ENCODE measurements around the gene BCAR1. TPM values are rescaled to one million over a fixed set of nuclear protein-coding genes. Genes with fewer than 3 reads are reported as not detected.

BCAR1 gene
- total RNA-seq, 2 donors from 2014 or later: 51.1 to 181 TPM

DNA sequence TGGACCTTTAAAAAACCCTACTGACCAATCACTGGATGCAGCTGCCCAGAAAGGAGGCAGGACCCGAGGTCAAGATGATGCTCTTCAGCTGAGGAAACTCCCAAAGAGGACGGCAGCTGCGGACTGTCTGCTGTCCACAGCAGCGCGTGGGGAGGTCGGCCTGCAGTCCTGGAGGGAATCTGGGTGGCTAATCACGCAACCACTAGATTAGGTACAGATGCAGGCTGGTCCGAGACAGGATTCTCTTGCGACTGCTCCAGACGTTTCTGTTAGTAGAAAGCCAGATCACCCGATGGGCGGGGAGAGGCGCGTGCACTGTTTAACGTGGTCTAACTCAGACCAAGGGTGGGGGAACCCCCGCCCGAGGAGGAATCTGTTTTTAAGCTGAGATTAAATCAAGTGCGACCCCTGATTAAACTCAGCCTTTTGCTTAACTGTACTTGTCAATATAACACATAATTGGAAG is 53.3 kb downstream of the BCAR1 start:
- TF ChIP-seq POLR2AphosphoS5 (IDR thresholded peaks at IDR 0.05): no peak
- no peak for TF ChIP-seq CTCF (IDR thresholded peaks at IDR 0.05)
- no peak for TF ChIP-seq POLR2A (IDR thresholded peaks at IDR 0.05)
- no peak overlapping the region for H3K27ac ChIP-seq
- H3K4me1 ChIP-seq (replicated peaks): no peaks in the 10 kb centered on the region
- no peaks in the 10 kb centered on the region for H3K9me3 ChIP-seq
- intact Hi-C loops (cut with DNase I): loop anchor here (2.0 to 10.0 kb wide), 2 partner anchors 205 to 567 kb away; no protein-coding TSS in a partner anchor
- no peak for DNase-seq (ENCODE audit: low spot score)
- H3K36me3 ChIP-seq: no peaks in the 10 kb centered on the region
- WGBS: 27% methylated on average over 18 of the region's 18 CpGs
- no peak overlapping the region for H3K4me3 ChIP-seq
- H3K27me3 ChIP-seq (replicated peaks; ENCODE audit: insufficient read depth): no peaks in the 10 kb centered on the region

GRCh38 chr16:75197522-75198134 is 53.8 kb downstream of the BCAR1 start:
- WGBS: 65% methylated on average over 14 of the region's 14 CpGs
- intact Hi-C loops (cut with DNase I): loop anchor here (2.0 to 10.0 kb wide), 2 partner anchors 205 to 567 kb away; no protein-coding TSS in a partner anchor

DNA sequence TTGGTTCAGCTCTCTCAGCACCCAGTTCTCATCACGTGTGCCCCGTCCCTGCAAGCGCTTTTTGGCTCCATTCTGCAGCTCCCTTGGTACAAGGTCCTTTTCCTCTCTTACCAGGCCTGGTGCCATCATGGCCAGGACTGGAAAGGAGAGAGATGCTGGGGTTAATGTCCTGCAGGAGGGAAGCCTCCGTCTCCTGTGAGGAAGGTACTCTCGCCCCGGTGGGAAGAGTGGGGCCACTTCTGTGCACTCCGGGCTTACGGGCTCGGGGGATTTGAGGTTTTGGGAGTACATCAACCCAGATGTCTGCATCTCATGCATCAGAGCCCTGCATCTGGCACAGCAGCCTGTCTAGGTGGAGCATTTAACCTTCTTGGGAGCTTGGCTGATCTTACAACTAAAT is 54.6 kb downstream of the BCAR1 start:
- H3K4me1 ChIP-seq (replicated peaks): no peaks in the 10 kb centered on the region
- no peak overlapping the region for H3K27ac ChIP-seq
- no peaks in the 10 kb centered on the region for H3K36me3 ChIP-seq
- no peaks in the 10 kb centered on the region for H3K9me3 ChIP-seq
- no peak for DNase-seq (ENCODE audit: low spot score)
- intact Hi-C loops (cut with DNase I): loop anchor here (10.0 kb wide), 1 partner anchor 568 kb away; no protein-coding TSS in a partner anchor
- no peak for TF ChIP-seq POLR2AphosphoS5 (IDR thresholded peaks at IDR 0.05)
- H3K4me3 ChIP-seq: no peak overlapping the region
- H3K27me3 ChIP-seq (replicated peaks; ENCODE audit: insufficient read depth): no peaks in the 10 kb centered on the region
- 92% methylated on average over 8 of the region's 9 CpGs for WGBS

More at GRCh38 chr16:75197522-75198134, 53.8 kb downstream of the BCAR1 start:
- TF ChIP-seq CTCF (IDR thresholded peaks at IDR 0.05) (no peak), POLR2A (IDR thresholded peaks at IDR 0.05) (no peak), POLR2AphosphoS5 (IDR thresholded peaks at IDR 0.05) (no peak)
- H3K27ac ChIP-seq: no peak overlapping the region
- H3K9me3 ChIP-seq: no peaks in the 10 kb centered on the region
- H3K4me3 ChIP-seq: no peak overlapping the region
- H3K27me3 ChIP-seq (replicated peaks; ENCODE audit: insufficient read depth): no peaks in the 10 kb centered on the region
- H3K36me3 ChIP-seq: no peaks in the 10 kb centered on the region
- no peak for DNase-seq (ENCODE audit: low spot score)
- no peaks in the 10 kb centered on the region for H3K4me1 ChIP-seq (replicated peaks)

- no peak for DNase-seq (ENCODE audit: low spot score)
- intact Hi-C loops (cut with DNase I): loop anchor here (10.0 kb wide), 1 partner anchor 569 kb away; no protein-coding TSS in a partner anchor
Observed at GRCh38 chr16:75195811-75196790, 55.3 kb downstream of the BCAR1 start.

More at GRCh38 chr16:75195811-75196790, 55.3 kb downstream of the BCAR1 start:
- Histone ChIP-seq H3K27ac (no peak overlapping the region), H3K27me3 (replicated peaks; ENCODE audit: insufficient read depth) (no peaks in the 10 kb centered on the region), H3K4me3 (no peak overlapping the region), H3K9me3 (no peaks in the 10 kb centered on the region), H3K4me1 (replicated peaks) (no peaks in the 10 kb centered on the region), H3K36me3 (no peaks in the 10 kb centered on the region)
- TF ChIP-seq POLR2AphosphoS5 (IDR thresholded peaks at IDR 0.05): no peak
- TF ChIP-seq CTCF (IDR thresholded peaks at IDR 0.05): no peak
- TF ChIP-seq POLR2A (IDR thresholded peaks at IDR 0.05): no peak
- 84% methylated on average over 24 of the region's 24 CpGs for WGBS

All from prostate gland (tissue), 2 donors.